LNCAP (cell line): ENCODE measurements around the gene MLLT3.

ENCODE experiments used
- TF ChIP-seq, protein P1 (sequence below): fragments of 450-650 bp; IDR thresholded peaks from 2 replicates; pipeline ENCODE4 v1.5.1; 2017; ENCODE audit warnings: mild to moderate bottlenecking

The MLLT3 gene

DNA sequence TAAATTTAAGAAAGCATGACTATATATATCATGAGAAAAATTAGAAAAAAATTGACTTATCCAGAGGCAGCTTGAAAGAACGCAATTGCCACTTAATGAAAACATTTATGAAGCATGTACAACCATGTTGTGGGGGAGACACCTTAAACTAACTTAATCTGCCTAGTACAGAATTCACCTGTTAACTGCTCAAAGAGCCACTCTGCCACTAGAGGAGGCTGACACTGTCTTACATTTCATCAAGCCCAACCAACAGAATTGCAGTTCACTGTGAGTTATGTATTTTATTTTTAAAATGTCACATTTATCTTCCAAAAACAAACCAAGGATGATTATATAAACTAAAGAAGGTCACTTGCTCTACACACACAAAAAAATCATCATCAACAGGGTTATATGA is 252.9 kb downstream of the MLLT3 start:
- TF ChIP-seq, protein P1, sequence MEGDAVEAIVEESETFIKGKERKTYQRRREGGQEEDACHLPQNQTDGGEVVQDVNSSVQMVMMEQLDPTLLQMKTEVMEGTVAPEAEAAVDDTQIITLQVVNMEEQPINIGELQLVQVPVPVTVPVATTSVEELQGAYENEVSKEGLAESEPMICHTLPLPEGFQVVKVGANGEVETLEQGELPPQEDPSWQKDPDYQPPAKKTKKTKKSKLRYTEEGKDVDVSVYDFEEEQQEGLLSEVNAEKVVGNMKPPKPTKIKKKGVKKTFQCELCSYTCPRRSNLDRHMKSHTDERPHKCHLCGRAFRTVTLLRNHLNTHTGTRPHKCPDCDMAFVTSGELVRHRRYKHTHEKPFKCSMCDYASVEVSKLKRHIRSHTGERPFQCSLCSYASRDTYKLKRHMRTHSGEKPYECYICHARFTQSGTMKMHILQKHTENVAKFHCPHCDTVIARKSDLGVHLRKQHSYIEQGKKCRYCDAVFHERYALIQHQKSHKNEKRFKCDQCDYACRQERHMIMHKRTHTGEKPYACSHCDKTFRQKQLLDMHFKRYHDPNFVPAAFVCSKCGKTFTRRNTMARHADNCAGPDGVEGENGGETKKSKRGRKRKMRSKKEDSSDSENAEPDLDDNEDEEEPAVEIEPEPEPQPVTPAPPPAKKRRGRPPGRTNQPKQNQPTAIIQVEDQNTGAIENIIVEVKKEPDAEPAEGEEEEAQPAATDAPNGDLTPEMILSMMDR, result 0 out of 2 replicates have a peak, but pooled peaks have one; percentile 14

DNA sequence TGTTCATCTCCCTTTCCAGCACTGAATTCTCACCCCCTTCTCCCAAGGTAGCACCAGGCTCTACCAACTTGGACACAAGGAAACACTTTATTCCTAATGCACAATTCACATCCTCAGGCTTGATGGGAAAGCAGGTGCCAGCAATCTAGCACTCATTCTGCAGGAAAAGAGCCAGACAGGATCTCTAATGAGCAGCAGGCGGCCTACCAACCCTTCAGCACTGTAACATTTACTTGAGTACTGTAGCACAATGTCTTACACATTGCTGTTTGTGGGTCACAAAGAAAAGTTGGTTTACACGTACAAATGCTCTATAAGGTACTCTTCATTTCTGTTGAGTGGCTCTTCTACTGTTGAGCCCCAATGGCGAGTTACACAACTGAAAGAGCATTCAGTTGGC is 254.4 kb downstream of the MLLT3 start:
- TF ChIP-seq, protein P1, result no peak

DNA sequence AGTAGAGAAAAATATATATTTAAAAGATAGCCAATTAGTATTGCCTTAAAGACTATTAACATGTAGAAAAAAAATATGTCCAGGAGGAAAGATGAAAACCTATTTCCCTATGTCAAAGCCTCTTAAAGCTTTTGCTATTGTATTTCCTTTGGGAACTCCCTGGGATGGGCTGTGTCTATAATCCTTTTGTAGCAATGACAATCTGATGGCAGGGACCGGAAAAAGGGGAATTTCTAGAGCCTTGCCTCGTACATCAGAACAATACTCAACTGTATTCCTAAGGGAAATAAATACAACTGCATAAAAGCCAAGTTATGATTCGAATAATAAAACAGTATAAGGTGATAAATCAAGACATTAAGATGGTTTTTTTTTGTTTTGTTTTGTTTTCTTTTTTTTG is 257.3 kb downstream of the MLLT3 start:
- TF ChIP-seq, protein P1, result no peak

DNA sequence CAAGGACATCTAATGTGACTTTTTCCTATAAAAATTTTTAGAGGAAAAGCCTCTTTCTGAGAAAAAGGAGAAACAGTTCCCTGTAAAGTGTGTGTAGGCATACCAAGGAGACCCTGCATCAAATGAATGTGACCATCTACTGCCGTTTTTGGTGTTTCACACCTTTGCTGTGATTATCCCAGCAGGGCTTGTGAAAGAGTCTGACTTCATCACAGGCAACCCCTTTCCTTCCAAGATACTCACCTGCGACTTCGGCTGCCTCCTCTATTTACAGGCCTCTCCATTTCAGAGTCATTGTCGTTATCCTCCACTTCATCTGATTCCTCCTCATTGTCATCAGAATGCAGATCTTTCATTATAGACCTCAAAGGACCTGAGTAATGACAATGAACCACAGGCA is 259.1 kb downstream of the MLLT3 start:
- TF ChIP-seq, protein P1, result no peak

DNA sequence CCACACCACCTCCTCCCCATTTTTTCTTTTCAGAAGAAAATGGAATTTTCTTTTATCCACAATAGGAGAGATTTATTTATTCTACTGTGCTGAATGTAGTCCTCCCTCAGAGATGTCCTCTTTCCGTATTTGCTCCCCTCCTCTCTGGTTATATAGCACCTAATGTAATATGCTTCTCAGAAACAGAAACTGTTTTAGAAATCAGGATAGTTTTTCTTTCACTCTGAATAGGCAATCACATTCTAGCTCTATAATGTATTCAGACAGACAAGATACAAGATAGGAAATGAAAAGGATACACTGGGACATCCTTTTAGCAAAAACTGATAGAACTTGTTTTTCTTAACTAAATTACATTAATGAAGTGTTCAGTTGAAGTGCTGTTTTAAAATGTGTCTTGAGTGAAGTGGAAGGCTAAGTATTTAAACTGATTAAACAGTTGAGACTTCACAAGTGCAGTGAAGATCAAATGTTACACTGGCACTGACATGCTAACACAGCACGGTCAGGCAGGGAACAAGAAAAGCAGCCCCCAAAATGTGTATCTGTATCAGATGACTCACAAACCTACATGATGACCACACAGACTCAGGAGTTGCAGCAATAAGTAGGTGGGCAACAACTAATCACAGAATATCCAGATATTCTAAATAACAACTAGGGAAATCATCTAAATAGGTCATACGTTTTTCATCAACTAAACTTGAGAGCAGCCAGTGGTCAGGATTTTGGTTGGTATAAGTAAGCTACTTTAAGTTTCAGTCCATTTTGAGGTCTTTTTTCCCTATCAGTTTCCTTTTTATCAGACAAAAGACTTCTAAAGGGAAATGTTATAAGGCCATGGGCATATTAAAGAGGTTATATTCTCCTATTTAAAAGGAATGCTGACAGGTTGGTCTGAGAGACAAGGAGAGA is 260.4 kb downstream of the MLLT3 start:
- TF ChIP-seq, protein P1, result no peak

DNA sequence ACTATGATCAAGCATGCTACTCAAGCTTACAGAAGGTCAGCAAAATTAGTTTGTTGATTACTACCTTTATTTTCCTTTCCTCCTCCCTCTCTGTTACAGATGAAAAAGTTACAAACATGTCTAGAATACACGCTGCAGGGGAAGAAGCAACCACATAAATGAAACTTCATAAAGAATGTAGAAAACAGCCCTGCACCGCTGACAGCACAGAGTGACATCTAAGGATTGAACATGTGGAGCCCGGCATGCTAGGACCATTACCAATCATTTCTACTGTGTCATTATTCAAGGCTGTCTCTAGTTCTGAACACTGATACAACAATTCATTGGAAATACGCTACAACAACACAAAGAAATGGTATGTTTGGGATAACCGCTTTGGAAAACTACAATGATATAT is 261.1 kb downstream of the MLLT3 start:
- TF ChIP-seq, protein P1, result no peak

DNA sequence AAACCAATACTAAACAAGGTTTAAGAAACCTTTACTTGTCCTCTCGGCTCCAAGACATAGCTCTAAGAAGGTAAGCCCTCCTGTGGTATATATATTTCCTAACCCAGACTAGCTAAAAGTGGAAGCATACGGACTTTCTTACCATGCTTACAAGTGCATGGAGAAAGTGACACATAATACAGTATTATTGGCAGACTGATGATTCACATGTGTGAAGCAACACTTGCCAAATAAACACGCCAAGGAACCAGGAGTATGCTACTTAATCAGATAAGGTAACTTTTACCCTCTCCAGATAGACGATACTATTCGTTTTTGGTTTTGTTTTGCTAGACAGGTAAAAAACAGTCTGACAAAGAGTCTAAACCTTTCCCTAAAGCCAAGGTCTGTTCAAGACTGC is 264.1 kb downstream of the MLLT3 start:
- TF ChIP-seq, protein P1, result no peak
